Stimulated activated CD4-positive, alpha-beta T cell treated with anti-CD3 and anti-CD28 coated beads, TNF-alpha, amount 100 ng/mL, for 1 hour (primary cell): ENCODE results near the gene GBF1.
A peak's percentile ranks its signal among the peaks of the same experiment; 100 is the strongest.

Source experiments
- DNase-seq, 3 donors: peaks; one replicate each; pipeline ENCODE4 v3.0.0-alpha.2; 2020; ENCODE audit warnings: low read depth in 3 of 3, low spot score in 1 of 3

The GBF1 gene

DNA sequence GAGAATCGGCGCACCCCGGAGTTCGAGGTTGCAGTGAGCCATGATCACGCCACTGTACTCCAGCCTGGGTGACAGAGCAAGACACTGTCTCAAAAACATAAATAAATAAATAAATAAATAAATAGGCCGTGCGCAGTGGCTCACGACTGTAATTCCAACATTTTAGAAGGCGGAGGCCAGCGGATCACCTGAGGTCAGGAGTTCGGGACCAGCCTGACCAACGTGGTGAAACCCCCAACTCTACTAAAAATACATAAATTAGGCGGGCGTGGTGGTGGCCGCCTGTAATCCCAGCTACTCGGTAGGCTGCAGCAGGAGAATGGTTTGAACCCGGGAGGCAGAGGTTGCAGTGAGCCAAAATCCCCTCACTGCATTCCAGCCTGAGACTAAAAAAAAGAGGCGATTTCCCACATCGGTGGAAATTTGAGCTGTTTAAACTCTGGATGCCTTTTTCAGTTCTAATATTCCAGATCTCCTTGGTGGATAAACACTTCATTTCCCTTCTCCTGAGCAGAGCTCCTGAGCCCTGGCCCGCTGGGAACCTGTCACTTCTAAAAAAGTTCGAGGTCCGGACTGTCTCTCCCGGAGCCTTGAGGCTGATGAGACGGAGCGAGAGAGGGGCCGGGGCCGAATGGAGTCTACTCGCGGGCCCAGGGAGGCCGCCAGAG lies 148.2 kb downstream of the GBF1 start:
- no peak for DNase-seq

DNA sequence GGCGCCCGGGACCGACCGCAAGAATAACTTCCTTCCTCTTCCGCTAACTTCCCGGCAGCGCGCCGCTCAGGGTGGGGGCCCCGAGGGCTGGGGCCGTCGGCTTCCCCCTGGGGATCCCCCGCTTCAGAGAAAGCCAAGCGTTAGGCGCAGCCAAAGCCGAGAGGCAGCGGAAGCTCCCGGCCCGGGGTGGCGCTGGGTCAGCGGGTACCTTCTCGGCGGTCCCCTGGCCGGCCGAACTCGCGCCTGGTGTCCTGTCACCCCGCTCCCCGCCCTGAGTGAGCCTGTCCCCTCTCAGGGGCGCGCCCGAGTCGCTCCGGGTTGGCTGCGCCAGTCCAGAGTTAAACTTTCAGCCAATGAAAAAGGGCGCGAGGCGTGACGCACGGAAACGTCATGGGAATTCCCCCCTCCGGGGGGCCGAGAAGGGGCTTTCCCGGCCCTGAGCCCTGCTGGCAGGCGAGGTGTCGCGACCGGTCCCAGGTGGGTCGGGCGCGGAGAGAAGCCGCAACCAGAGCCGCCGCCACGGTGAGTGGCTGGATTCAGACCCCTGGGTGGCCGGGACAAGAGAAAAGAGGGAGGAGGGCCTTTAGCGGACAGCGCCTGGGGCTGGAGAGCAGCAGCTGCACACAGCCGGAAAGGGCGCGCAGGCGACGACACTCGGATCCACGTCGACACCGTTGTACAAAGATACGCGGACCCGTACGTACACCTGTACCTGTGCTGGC lies 148.9 kb downstream of the GBF1 start:
- peak; percentile 96 to 98 (median 97) for DNase-seq

DNA sequence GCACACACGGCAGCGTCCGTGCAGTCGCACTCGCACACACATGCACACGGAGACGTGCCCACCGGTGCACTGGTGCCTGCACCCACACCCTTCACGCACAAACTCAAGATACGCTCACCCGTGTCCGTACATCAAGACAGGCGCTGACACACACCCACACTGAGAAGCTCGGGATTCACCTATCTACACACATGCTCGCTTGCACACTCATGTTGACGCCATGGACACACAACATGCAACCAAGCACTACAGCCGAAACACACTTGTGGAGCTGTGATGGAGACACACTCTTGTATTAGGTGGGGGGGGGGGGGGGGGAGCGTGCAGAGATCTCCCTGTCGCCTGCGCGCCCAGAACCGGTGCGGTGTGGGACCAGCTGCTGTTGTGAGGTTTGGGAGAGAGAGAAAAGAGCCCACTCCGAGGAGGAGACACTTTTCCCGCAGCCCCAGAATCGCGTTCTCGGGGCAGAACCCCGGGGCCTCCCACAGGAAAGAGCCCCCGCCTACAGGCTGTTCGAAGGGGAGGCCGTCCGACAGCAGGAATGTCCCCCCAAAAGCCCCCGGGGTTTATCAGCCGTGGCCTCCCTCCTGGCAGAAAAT lies 149.6 kb downstream of the GBF1 start:
- peak in 1 of 3 donors; percentile 36 for DNase-seq

DNA sequence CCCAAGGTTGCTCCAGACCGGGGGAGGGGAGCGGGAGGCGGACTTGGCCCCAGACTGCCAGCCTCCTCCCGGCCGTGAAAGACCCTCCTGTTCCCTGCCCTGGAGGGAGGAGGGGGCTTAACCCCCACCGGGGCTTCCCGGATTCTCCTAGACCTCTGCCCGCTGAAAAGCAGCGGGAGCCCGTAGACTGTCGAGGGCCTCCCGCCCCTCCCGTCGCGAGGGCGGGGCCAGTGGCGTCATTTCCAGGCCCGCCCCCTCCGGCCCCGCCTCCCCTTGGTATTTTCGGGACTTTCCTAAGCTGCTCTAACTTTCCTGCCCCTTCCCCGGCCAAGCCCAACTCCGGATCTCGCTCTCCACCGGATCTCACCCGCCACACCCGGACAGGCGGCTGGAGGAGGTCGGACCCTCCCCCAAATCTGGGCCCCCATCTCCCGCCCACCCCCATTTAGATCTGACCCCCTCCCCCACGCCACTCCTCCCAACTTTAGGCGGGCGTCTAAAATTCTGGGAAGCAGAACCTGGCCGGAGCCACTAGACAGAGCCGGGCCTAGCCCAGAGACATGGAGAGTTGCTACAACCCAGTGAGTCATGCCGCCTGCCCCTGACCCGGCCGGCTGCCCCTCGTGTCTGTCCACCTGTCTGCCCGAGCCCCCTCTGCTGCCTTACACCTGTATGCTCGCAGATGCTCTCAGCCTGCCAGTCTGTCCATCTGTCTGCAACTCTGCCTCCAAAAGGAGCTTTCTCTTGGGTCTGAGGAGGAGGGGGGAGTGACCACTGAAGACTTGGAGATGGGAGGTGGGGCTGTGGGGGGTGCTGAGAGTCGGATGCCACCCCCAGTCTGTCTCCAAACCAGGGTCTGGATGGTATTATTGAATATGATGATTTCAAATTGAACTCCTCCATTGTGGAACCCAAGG lies 150.3 kb downstream of the GBF1 start, which contains the start of gene NFKB2:
NFKB2 (plus strand) TSS at position 306 of the 917 bp plus-strand sequence; CDS start at position 561, 255 bp downstream.
- DNase-seq, result peak; percentile 86 to 94 (median 89)

DNA sequence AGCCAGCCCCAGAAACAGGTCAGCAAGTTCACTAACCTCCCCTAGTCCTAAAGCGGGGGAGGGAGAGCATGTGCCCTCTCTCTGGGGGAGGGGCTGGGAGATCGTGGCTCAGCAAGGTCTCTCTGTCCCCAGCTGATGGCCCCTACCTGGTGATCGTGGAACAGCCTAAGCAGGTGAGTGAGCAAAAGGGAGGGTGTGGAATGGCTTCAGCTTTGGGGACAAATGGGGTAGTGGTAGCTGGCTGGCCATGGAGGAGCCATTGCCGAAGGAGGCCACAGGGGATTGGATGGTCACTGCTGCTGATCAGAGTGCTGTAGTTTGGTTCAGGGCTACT lies 151.0 kb downstream of the GBF1 start:
- no peak for DNase-seq

DNA sequence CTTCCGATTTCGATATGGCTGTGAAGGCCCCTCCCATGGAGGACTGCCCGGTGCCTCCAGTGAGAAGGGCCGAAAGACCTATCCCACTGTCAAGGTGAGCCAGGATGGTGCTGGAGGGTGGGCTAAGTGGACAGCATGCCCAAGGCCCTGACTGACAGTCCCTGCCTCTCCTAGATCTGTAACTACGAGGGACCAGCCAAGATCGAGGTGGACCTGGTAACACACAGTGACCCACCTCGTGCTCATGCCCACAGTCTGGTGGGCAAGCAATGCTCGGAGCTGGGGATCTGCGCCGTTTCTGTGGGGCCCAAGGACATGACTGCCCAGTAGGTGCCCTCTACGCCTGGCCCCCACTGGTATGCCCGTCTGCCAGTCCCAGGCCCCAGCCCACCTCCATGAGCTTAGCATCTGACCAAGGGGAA lies 151.4 kb downstream of the GBF1 start:
- DNase-seq, result no peak

DNA sequence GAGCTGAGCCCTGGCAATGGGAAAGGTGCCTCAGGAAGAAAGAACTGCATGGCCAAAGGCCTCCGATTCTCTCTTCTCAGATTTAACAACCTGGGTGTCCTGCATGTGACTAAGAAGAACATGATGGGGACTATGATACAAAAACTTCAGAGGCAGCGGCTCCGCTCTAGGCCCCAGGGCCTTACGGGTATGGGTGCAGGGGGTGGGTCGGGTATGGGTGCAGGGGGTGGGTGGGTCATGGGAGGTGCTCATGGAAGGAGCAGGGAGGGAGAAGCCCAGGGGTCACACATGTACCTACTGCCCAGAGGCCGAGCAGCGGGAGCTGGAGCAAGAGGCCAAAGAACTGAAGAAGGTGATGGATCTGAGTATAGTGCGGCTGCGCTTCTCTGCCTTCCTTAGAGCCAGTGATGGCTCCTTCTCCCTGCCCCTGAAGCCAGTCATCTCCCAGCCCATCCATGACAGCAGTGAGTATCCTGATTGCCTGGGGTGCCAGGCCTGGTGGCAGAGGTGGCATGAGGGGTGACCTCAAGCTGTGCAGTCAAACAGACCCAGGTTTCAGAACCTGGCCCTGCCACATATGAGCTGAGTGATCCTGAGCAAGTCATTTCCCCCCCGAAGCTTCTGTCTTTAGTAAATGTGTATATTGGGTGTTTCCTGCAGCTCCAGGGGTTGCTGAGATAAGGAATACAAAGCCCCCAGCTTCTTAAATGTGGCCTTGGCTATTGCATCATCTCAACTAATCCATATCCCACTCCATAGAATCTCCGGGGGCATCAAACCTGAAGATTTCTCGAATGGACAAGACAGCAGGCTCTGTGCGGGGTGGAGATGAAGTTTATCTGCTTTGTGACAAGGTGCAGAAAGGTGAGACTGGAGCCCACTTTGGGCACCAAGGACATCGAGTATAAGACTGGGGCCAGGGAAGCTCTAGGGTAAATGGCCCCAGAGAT lies 152.2 kb downstream of the GBF1 start:
- no peak for DNase-seq

DNA sequence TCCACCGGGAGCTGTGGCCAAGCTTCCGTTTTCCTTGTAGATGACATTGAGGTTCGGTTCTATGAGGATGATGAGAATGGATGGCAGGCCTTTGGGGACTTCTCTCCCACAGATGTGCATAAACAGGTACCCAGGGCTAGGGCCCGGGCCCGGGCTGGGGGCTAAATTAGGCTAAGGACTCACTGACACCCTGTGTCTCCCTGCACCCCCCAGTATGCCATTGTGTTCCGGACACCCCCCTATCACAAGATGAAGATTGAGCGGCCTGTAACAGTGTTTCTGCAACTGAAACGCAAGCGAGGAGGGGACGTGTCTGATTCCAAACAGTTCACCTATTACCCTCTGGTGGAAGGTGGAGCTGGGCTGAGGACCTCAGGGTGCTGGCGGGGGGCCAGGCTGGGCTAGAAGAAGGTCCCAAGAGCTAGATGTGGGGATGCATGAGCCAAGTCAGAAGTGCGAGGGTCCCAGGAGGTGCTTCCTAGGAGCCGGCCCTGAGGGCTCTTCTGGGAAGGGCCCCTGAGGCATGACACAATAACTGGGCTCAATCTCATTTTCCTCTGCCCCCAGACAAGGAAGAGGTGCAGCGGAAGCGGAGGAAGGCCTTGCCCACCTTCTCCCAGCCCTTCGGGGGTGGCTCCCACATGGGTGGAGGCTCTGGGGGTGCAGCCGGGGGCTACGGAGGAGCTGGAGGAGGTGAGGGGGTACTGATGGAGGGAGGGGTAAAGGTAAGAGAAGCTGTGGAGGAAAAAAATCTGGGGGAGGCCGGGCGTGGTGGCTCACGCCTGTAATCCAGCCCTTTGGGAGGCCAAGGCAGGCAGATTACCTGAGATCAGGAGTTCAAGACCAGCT lies 153.1 kb downstream of the GBF1 start:
- no peak for DNase-seq

DNA sequence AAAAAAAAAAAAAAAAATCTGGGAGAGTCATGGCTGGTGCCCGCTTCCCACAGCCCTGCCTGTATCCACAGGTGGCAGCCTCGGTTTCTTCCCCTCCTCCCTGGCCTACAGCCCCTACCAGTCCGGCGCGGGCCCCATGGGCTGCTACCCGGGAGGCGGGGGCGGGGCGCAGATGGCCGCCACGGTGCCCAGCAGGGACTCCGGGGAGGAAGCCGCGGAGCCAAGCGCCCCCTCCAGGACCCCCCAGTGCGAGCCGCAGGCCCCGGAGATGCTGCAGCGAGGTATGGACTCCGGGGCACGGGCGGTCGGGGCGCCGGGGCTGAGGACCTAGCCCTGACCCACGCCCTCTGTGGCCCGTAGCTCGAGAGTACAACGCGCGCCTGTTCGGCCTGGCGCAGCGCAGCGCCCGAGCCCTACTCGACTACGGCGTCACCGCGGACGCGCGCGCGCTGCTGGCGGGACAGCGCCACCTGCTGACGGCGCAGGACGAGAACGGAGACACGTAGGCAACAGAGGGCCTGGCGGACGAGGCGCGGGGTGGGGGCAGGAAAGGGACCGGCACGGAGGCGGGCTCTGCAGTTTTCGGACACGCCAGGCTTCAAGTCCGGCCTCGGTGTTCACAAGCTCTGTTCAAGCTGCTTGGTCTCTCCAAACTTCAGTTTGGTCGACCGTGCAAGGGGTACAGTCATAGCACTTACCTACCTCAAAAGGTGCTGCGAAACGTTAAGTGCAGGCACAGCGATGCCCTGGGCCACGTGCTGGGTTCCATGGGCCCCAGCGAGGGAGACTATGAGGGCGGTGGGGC lies 154.1 kb downstream of the GBF1 start:
- DNase-seq, result peak in 2 of 3 donors; percentile 79 to 81

DNA sequence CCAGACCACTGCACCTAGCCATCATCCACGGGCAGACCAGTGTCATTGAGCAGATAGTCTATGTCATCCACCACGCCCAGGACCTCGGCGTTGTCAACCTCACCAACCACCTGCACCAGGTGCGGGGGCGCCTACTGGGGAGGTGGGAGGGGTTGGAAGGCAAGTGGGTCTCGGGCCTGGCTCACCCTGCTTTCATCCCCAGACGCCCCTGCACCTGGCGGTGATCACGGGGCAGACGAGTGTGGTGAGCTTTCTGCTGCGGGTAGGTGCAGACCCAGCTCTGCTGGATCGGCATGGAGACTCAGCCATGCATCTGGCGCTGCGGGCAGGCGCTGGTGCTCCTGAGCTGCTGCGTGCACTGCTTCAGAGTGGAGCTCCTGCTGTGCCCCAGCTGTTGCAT lies 154.7 kb downstream of the GBF1 start:
- no peak for DNase-seq

DNA sequence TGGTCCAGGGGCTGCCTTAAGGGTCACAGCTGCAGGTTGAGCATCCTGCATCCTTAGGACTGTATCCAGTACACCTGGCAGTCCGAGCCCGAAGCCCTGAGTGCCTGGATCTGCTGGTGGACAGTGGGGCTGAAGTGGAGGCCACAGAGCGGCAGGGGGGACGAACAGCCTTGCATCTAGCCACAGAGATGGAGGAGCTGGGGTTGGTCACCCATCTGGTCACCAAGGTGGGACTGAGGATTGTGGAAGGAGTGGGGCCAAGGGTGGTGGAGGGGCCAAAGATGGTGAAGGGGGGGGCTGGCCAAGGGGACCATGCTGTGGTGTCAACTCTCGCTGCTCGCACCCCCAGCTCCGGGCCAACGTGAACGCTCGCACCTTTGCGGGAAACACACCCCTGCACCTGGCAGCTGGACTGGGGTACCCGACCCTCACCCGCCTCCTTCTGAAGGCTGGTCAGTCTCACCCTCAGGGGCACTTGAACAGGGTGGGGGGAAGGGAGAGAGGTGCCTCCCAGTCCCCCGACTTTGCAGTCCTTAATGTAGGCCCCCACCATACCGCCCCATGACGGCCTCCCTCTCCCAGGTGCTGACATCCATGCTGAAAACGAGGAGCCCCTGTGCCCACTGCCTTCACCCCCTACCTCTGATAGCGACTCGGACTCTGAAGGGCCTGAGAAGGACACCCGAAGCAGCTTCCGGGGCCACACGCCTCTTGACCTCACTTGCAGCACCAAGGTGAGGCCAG lies 155.4 kb downstream of the GBF1 start:
- DNase-seq, result no peak

DNA sequence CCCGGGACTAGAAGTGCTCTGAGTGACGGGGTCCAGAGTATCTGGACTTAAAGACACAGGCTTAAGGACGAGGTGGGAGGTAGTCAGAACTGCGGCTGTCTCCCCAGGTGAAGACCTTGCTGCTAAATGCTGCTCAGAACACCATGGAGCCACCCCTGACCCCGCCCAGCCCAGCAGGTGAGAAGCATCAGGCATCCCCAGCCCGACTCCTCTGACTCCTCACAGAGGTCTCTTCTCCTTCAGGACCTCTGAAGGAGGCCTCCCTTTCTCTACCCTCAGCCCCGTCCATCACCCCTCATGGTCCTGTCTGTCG lies 156.0 kb downstream of the GBF1 start:
- DNase-seq, result no peak

DNA sequence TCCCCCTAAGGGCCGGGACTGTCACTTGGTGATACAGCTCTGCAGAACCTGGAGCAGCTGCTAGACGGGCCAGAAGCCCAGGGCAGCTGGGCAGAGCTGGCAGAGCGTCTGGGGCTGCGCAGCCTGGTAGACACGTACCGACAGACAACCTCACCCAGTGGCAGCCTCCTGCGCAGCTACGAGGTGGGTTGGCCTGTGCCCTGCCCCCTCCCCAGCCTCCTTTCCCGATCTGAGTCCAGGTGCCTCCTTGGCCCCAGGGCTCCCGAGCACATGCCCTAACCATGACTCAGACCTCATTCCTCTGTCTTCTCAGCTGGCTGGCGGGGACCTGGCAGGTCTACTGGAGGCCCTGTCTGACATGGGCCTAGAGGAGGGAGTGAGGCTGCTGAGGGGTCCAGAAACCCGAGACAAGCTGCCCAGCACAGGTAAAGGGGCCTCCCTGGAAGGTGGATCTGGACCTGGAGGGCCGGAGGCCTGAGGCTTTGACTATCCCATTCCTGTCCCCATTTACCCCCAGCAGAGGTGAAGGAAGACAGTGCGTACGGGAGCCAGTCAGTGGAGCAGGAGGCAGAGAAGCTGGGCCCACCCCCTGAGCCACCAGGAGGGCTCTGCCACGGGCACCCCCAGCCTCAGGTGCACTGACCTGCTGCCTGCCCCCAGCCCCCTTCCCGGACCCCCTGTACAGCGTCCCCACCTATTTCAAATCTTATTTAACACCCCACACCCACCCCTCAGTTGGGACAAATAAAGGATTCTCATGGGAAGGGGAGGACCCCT lies 156.6 kb downstream of the GBF1 start:
- no peak for DNase-seq

DNA sequence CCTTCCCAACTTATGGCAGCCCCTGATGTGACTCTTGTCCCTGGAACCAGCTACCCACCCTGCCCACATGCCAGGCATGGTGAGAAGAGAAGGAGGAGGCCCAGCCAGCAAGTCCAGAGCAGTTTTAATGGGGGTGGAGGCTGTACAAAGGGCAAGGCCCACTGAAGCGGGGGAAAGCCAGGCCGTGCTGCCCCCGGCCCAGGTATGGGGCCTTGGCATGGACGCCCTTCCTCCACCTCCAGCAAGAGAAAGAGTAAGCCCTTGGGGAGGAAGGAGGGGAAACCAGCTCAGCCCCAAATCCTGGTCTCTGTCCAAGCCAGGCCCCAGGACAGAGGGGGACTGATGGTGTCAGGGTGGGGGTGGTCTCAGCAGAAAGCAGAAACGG lies 157.2 kb downstream of the GBF1 start:
- DNase-seq, result no peak

DNA sequence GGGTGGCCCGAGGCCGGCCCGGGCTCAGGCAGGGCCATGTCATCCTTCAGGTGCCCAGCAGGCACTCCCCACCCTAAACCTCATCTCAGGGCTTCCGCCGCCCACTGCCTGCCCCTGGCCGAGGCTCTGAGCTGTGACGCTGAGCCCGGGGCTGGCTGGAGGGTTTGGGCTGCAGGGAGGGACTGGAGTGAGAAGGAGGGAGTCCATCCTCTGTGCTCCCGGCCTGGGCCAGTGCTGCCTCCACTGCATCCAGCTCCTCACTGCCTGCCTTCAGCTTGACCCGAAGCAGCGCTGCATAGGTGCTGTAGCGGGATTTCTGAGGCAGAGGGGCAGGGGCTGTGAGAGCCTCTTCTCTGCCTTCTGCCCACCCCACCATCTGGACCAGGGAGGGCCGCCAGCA lies 157.8 kb downstream of the GBF1 start:
- no peak for DNase-seq

DNA sequence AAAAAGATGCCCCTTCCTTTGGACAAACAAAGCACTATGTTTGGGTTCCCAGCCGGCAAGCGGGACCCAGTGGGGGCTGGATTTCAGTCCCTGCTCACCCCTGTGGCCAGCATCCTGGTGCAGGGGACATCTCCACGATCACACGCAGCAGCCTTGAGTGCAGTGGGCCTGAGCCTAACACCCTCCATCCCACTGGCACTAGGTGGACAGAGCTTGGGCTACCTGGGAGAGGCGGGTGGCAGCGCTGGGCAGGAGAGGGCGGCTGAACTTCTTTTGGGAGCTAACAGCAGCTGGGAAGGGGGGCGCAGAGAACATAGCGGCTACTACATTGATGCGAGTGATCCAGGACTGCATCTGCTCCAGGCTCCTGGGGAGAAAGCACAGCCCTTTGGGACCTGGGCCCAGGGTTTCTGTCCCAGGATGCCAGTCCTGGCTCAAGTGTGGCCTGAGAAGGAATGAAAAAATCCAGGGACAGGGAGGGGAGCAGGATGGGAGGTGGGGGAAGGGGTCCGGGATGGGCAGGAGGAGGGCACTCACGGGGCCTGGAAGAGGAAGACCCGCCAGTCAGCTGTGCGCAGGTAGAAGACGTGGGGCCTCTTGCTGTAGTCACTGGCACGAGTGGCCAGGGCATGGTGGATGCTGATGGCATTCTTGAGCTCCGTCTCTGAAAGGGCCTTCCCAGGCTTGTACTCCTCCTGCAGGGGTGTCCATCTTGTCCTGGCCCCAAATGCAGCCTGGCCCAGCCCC lies 159.2 kb downstream of the GBF1 start:
- no peak for DNase-seq
